SHP77 (cell line): ENCODE measurements around the gene NQO2.
"Not testable (repeated sequence)": the region's sequence is repeated elsewhere in the genome, so short reads cannot be mapped to it uniquely, and the experiment has no call there.

ENCODE experiments used
- DNase-seq, 2 experiments: peaks; one replicate each; lab custom pipeline; 2025; lab: John Stamatoyannopoulos, UW

Gene NQO2

GRCh38 chr6:3013901-3014674 is 14.4 kb downstream of the NQO2 start:
- no peak for DNase-seq

DNA sequence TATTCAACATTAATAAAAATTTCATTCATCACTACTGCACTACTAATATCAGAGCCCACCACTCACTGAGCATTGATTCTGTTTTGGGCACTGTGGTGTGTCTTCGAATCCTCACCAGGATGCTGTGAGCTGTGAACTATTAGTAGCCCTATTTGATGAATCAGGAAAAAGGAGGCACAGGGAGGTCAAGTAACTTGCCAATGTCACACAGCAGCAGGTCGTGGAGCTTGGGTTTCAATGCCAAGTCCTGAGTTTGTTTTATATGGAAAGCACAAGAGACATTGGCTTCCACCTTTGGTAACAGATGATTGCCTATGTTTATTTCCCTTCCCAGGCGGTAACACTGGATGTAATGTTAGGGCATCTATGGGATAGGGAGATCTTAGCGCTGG is 15.0 kb downstream of the NQO2 start:
- DNase-seq, result no peak

DNA sequence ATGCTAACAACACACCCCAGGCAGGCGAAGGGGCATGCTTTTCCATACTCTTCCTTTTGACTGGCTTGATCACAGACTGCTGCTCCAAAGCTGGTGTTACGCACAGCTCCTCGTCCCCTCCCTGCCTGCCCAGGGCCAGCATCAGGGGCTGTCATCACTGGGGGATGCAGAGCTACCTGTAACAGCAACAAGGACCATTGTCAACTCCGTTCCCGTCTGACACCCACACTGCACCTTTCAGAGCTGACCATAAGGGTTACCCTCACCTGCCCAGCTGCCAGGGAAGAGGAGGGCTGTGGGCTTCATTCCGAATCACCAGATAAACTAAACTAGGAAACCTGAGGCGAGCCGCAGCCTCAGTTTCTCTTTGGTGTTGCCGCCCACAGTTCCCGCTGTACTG is 15.4 kb downstream of the NQO2 start:
- no peak for DNase-seq

GRCh38 chr6:3016473-3017280 is 17.0 kb downstream of the NQO2 start:
- no peak for DNase-seq

DNA sequence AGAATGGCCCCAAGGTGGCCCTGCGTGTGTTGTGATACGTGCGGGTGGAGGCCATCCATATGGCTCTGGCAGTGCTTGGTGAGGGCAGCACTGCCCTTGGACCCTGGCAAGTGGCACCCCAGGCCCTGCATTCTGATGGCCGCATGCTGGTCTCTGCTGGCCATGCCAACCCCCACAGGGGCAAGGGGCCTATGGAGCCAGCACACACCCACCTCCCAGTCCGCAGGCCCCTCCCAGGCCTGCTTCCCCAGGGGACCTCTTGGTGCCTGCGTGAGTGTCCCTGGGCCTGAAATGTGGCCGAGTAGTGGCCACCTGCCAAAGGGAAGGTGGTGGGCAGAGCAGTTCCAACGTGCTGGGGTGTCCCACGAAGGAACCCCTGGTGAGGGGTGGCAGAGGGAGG is 17.6 kb downstream of the NQO2 start:
- DNase-seq, result no peak

DNA sequence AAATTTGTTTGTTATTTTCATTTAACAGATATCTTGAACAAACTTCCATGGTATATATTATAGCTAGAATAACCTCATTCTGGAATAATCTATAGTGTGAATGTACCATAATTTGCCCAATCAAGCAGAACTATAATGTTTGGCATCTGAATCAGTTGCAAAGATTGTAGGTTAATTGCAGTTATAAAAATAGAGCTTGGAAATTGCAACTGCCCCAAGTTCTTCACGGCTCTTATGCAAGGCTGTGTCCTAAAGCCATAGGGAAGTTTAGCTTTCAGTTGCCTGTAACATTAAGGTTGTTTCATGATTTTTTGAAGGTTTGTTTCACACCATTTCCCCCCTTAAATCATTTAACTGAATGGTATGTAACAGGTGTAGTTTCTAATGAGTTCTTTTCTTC is 19.4 kb downstream of the NQO2 start:
- DNase-seq, result no peak

GRCh38 chr6:3019749-3020320 is 20.1 kb downstream of the NQO2 start:
- DNase-seq, result no peak

GRCh38 chr6:3020976-3021598 is 21.4 kb downstream of the NQO2 start:
- not testable (repeated sequence) for DNase-seq

DNA sequence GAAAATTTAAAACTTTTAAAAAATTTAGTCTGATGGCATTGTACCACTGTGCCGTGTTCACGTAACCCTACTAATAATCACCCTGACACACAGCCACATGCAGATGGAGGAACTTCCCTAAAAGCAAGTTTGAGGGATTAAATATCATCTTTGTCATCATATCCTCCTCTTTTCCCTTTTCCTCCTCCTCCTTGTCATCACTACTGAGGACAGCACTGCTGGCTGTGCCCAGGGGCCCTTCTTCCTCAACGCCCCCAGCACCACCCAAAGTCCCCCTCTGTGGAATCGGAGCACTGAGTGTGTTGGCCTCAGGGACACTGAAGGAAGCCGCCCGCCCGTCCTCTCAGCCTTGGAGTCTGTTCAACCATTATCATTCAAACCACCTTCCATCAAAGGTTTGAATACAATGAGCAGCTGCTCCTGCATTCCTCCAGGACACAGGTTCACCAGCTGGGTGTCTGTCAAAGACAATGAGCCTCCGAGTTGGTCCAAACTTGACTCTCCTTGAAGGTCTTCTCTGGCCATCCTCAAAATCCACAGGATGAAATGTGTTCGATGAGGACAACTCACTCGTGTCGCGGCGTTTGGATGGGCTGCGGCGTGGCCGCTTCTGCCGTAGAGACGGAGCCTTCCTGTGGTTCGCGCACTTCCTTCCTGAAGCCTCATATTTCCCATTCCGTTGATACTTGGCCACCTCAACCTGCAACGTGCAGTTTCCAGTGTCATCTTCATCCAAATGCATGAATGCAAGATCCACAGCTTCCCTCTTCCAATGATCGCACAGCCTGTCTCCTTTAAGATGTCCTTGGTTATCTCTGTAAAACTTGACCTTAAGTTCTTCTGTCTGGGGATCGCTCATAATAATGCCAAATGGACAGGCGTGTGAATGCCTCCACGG is 23.3 kb downstream of the NQO2 start:
- DNase-seq, result peak in 1 of 2 experiments; percentile 14

- peak; percentile 95 to 97 for DNase-seq
Measured at GRCh38 chr6:3023663-3024483, 24.2 kb downstream of the NQO2 start.

- DNase-seq, result no peak
Measured at GRCh38 chr6:3026791-3027626, 27.3 kb downstream of the NQO2 start.

GRCh38 chr6:3028156-3028555 is 28.5 kb downstream of the NQO2 start:
- not testable (repeated sequence) for DNase-seq

- DNase-seq, result peak; percentile 68 to 81
Measured at GRCh38 chr6:3031857-3032640, 32.4 kb downstream of the NQO2 start.

DNA sequence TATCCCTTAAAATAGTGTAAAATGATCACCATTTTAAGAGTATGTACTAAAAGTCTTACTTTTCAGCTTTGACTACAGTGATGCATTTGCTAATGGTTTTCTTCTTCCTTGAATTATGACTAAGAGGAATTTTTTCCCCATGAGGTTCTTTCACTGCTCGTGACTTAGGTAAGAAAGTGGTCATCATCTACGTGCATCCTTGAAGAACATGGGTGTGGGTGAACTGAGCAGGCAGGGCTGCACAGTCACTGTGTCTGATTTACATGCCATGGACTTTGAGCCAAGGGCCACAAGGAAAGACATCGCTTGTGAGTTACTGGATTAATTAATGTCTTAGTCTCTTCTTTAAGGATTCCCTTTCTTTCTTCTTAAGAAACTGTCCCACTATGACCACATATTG is 33.3 kb downstream of the NQO2 start:
- DNase-seq, result no peak

DNA sequence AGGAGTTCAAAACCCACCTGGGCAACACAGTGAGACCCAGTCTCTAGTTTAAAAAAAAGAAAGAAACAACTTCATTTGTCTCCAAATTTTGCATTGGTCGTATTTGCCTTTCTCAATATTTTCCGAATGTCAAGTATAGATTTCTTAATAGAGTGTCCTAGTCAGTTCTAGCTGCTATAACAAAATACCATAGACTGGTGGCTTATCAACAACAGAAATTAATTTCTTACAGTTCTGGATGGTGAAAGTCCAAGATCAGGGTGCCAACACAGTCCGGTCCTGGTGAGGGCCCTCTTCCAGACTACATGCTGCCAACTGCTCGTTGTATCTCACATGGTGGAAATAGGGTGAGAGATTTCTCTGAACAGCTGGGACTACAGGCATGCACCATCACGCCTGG is 34.0 kb downstream of the NQO2 start:
- no peak for DNase-seq

GRCh38 chr6:3035397-3035796 is 35.7 kb downstream of the NQO2 start:
- no peak for DNase-seq

- no peak for DNase-seq
Measured at GRCh38 chr6:3036861-3037637, 37.4 kb downstream of the NQO2 start.
